A673 (cell line): ENCODE data around the gene LRRN4CL. TPM values are rescaled to one million over a fixed set of nuclear protein-coding genes. Genes with fewer than 3 reads are reported as not detected.
"Not testable (repeated sequence)": the region's sequence is repeated elsewhere in the genome, so short reads cannot be mapped to it uniquely, and the experiment has no call there.

Experiments
- BruUV-seq: library from RNA; stranded (reverse); fragments of 400-500 nt; replicated peaks from 2 replicates; lab custom pipeline; 2021; lab: Mats Ljungman, UMichigan
- CTCF ChIA-PET: fragments of 300-600 bp; sonication (Branson Sonifier 250); formaldehyde crosslinking; loops from one replicate; lab custom pipeline; 2022; ENCODE audit warnings: antibody characterized with exemption; lab: Charles Lee
- POLR2A ChIA-PET: fragments of 300-600 bp; sonication (Branson Sonifier 250); formaldehyde crosslinking; loops from one replicate; lab custom pipeline; 2022; ENCODE audit warnings: antibody characterized with exemption; ENCODE audit not compliant: low non-redundant PET; lab: Charles Lee
- DNase-seq: peaks from one replicate; pipeline ENCODE4 v3.0.0-alpha.2; 2015; ENCODE audit warnings: low spot score
- H3K27ac ChIP-seq: fragments of 200-600 bp; sonication (generic); 2 replicates; pipeline ENCODE4 v1.5.1; 2016; ENCODE audit warnings: mixed run types, low read depth, mild to moderate bottlenecking, mixed read lengths, antibody characterized with exemption, low read length; ENCODE audit not compliant: poor library complexity, severe bottlenecking
- H3K27me3 ChIP-seq: fragments of 200-600 bp; sonication (generic); replicated peaks from 2 replicates; pipeline ENCODE4 v1.6.1; 2017; ENCODE audit warnings: mixed run types, low read depth, mild to moderate bottlenecking, mixed read lengths, antibody characterized with exemption, low read length; ENCODE audit not compliant: insufficient read depth, poor library complexity
- H3K36me3 ChIP-seq: fragments of 200-600 bp; sonication (generic); 2 replicates; pipeline ENCODE4 v1.6.1; 2016; ENCODE audit warnings: mixed run types, mild to moderate bottlenecking, mixed read lengths, antibody characterized with exemption, low read length; ENCODE audit not compliant: insufficient read depth, poor library complexity, severe bottlenecking
- H3K4me1 ChIP-seq: fragments of 200-600 bp; sonication (generic); 2 replicates; pipeline ENCODE4 v1.6.1; 2017; ENCODE audit warnings: mixed run types, mild to moderate bottlenecking, mixed read lengths, antibody characterized with exemption, low read length; ENCODE audit not compliant: insufficient read depth, poor library complexity, severe bottlenecking
- H3K4me3 ChIP-seq: fragments of 200-600 bp; sonication (generic); 2 replicates; pipeline ENCODE4 v1.5.1; 2016; ENCODE audit warnings: low read depth, mixed run types, mild to moderate bottlenecking, mixed read lengths, low read length; ENCODE audit not compliant: poor library complexity, severe bottlenecking
- H3K9me3 ChIP-seq: fragments of 200-600 bp; sonication (generic); 2 replicates; pipeline ENCODE4 v1.6.1; 2016; ENCODE audit warnings: mixed run types, low read depth, mild to moderate bottlenecking, mixed read lengths, antibody characterized with exemption, low read length; ENCODE audit not compliant: poor library complexity, severe bottlenecking
- EZH2 ChIP-seq: fragments of 200-600 bp; sonication (generic); IDR thresholded peaks from 2 replicates; pipeline ENCODE4 v1.6.1; 2017; ENCODE audit warnings: borderline replicate concordance, low read depth, mild to moderate bottlenecking, mixed read lengths, antibody characterized with exemption, low read length; ENCODE audit not compliant: poor library complexity, severe bottlenecking
- intact Hi-C: fragments of 100-400 bp; cut with micrococcal nuclease; formaldehyde crosslinking; loops from one replicate; pipeline ENCODE4 v1.10.0; 2022; ENCODE audit not compliant: unreplicated experiment
- total RNA-seq: library from RNA; stranded (reverse); gene quantifications from 2 replicates; pipeline ENCODE4 v1.2.3, GENCODE V29; 2021
- TF ChIP-seq, protein P1 (sequence below): fragments of 300-800, 200-600 bp; sonication (generic); conservative IDR thresholded peaks from 2 replicates; pipeline ENCODE4 v1.5.1; 2017; ENCODE audit warnings: low read depth, mild to moderate bottlenecking, antibody characterized with exemption, low read length, moderate library complexity, mixed read lengths

LRRN4CL gene
- total RNA-seq, 1 experiment from 2014 or later, result 0.37 TPM

DNA sequence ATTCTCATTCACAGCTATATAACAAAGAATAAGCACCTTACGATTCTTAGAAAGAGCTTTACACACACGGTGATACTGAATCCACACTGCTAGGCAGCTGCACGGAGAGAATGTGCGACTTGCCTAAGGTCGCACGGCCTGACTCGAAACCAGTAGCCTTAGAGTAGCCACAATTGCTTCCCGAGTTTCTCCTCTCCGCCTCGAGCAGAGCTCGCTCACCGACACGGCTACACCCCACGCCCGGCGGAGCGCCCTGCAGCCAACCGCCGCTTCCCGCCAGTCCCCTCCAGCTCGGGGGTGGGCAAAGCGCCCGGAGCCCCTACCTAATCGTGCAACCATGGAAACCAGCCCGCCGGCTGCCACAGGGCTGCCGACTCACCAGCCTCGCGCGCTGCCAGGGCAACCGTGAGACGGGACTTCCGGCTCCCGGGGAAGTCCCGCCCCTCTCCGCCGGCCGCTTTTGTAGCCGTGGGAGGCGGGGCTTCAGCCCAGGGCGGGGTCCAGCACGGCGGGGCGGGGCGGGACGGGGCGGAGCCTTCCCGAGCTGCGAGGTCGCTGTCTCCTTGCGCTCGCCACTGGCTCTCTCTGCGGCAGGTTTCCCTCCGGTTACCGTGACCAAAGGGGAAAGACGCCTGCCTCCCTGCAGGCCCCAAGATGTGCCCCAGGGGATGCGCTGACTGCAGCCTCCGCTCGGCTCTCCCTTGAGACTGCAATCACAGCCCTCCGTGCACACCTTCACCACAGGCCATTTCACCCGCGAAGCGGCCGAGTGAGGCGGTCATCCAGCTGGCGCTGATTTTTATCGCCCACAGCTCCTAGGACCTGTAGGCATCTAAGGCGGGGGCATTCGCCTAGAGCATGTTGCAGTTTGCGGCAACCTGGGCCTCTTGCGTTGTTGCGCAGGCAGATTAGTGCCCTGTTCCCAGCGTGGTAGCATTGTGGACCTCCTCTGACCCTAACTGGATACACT lies 16.8 kb upstream of the LRRN4CL start:
- TSS peak; percentile 24 for BruUV-seq
- Histone ChIP-seq H3K4me3 (peak overlapping the region; percentile 65), H3K36me3 (peaks cover 18% of the 10 kb centered on the region), H3K4me1 (peaks cover 38% of the 10 kb centered on the region), H3K27me3 (no peaks in the 10 kb centered on the region), H3K27ac (peak overlapping the region; percentile 75), H3K9me3 (no peaks in the 10 kb centered on the region)
- ChIA-PET POLR2A (interaction anchor here (1.6 kb wide), 1 partner anchor 41 kb away, joined by 5 read pairs; the partner anchor contains the start of genes C11orf98 and CSKMT), CTCF (interaction anchor here (0.5 to 0.7 kb wide), 4 partner anchors 9 to 371 kb away, joined by 3 to 9 read pairs (median 8); no protein-coding TSS in a partner anchor)
- intact Hi-C loops, result loop anchor here (5.0 kb wide), 2 partner anchors 114 to 309 kb away; partner anchors contain the start of gene TUT1
- TF ChIP-seq, protein P1, sequence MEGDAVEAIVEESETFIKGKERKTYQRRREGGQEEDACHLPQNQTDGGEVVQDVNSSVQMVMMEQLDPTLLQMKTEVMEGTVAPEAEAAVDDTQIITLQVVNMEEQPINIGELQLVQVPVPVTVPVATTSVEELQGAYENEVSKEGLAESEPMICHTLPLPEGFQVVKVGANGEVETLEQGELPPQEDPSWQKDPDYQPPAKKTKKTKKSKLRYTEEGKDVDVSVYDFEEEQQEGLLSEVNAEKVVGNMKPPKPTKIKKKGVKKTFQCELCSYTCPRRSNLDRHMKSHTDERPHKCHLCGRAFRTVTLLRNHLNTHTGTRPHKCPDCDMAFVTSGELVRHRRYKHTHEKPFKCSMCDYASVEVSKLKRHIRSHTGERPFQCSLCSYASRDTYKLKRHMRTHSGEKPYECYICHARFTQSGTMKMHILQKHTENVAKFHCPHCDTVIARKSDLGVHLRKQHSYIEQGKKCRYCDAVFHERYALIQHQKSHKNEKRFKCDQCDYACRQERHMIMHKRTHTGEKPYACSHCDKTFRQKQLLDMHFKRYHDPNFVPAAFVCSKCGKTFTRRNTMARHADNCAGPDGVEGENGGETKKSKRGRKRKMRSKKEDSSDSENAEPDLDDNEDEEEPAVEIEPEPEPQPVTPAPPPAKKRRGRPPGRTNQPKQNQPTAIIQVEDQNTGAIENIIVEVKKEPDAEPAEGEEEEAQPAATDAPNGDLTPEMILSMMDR, result no peak
- TF ChIP-seq EZH2, result no peak
- DNase-seq, result peak; percentile 99

DNA sequence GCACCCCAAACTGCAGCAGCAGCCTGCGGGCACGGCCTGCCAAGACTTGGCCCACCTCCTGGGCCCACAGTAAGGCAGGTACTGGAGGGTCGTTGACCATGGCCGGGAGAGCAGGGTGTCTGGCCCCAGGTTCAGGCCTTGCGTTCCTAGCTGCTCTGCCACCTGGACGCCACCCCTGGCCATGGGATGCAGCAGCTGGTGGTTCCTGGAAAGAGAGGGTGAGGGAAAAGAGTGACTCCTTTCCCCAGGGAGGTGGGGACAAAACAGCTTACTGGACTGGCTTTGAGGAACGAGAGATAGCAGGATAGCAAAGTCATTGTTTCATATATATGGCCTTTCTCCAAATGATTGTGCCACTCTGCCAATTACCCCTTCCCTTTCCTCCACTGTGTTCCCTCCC lies 16.1 kb upstream of the LRRN4CL start:
- Histone ChIP-seq H3K27me3 (no peaks in the 10 kb centered on the region), H3K36me3 (peaks cover 16% of the 10 kb centered on the region), H3K27ac (peak overlapping the region; percentile 75), H3K9me3 (no peaks in the 10 kb centered on the region), H3K4me1 (peaks cover 37% of the 10 kb centered on the region), H3K4me3 (peak overlapping the region; percentile 65)
- intact Hi-C loops, result loop anchor here (5.0 kb wide), 2 partner anchors 113 to 308 kb away; partner anchors contain the start of gene TUT1
- ChIA-PET CTCF (interaction anchor here (0.5 kb wide), 1 partner anchor 69 kb away, joined by 7 read pairs; no protein-coding TSS in a partner anchor), POLR2A (interaction anchor here (1.6 kb wide), 1 partner anchor 40 kb away, joined by 5 read pairs; the partner anchor contains the start of genes C11orf98 and CSKMT)
- no peak for DNase-seq
- TF ChIP-seq EZH2, result no peak
- TF ChIP-seq, protein P1, result no peak
- BruUV-seq, result no TSS peak

DNA sequence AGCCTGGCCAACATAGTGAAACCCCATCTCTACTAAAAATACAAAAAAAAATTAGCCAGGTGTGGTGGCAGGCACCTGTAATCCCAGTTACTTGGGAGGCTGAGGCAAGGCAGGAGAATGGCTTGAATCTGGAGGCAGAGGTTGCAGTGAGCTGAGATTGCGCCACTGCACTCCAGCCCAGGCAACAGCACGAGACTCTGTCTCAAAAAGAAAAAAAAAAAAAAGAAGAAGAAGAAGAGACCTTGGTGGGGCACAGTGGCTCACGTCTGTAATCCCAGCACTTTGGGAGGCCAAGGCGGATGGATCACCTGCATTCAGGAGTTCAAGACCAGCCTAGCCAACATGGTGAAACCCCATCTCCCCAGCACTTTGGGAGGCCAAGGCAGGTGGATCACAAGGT lies 14.6 kb upstream of the LRRN4CL start:
- H3K27ac ChIP-seq, H3K27me3 ChIP-seq, intact Hi-C loops, DNase-seq, CTCF ChIA-PET, H3K9me3 ChIP-seq, POLR2A ChIA-PET, H3K4me3 ChIP-seq, BruUV-seq: not testable (repeated sequence)
- Histone ChIP-seq H3K36me3 (peaks cover 12% of the 10 kb centered on the region), H3K4me1 (peaks cover 26% of the 10 kb centered on the region)
